GM12878 (cell line): ENCODE measurements around the gene LRFN2. TPM values are rescaled to one million over a fixed set of nuclear protein-coding genes. Genes with fewer than 3 reads are reported as not detected.

Experiments
- ATAC-seq: fragments of 200-7000 bp; cut with Tn5 transposase; 3 replicates; pipeline ENCODE4 v1.9.1; 2020; ENCODE audit warnings: mild to moderate bottlenecking, moderate library complexity
- BruUV-seq: library from RNA; stranded (reverse); fragments of 400-500 nt; replicated peaks from 2 replicates; lab custom pipeline; 2021; lab: Mats Ljungman, UMichigan
- CTCF ChIA-PET: fragments of 300-600 bp; sonication (Branson Sonifier 250); formaldehyde crosslinking; extraction: SDS; loops from one replicate; lab custom pipeline; 2021; ENCODE audit warnings: inconsistent platforms; lab: Yijun Ruan, JAX
- POLR2A ChIA-PET: fragments of 350-600 bp; formaldehyde crosslinking; extraction: SDS; loops from one replicate; lab custom pipeline; 2021; ENCODE audit warnings: inconsistent platforms; lab: Charles Lee
- RAD21 ChIA-PET: fragments of 300-600 bp; sonication (Branson Sonifier 250); formaldehyde crosslinking; loops from one replicate; lab custom pipeline; 2023; ENCODE audit warnings: antibody characterized with exemption; ENCODE audit not compliant: unreplicated experiment; lab: Charles Lee
- SMC1A ChIA-PET: fragments of 300-600 bp; sonication (Branson Sonifier 250); formaldehyde crosslinking; loops from one replicate; lab custom pipeline; 2023; ENCODE audit not compliant: unreplicated experiment, uncharacterized antibody; lab: Charles Lee
- DNase-seq: peaks from one replicate; pipeline ENCODE4 v3.0.0-alpha.2; 2011; ENCODE audit warnings: low read depth, low spot score
- FAIRE-seq: peaks from 3 replicates; lab custom pipeline; 2011; peaks lifted over from hg19 to GRCh38; lab: Jason Lieb, UNC
- H2AFZ ChIP-seq: 2 replicates; pipeline ENCODE4 v1.6.0; 2011; ENCODE audit warnings: low read depth, low read length, control low read depth; ENCODE audit not compliant: control insufficient read depth
- H3K27ac ChIP-seq: 2 replicates; pipeline ENCODE4 v1.5.1; 2011; ENCODE audit warnings: control low read depth; ENCODE audit not compliant: control insufficient read depth, insufficient read depth
- H3K27me3 ChIP-seq, 2 experiments: replicated peaks in 1 of 2; 2 replicates each; pipeline versions ENCODE4 v1.6.0 to v1.6.1; 2011; ENCODE audit warnings: low read length in 1 of 2; ENCODE audit not compliant: control insufficient read depth in 2 of 2, insufficient read depth in 2 of 2
- H3K36me3 ChIP-seq, 2 experiments: 2 replicates each; pipeline ENCODE4 v1.5.1; 2011; ENCODE audit warnings: low read length in 1 of 2; ENCODE audit not compliant: control insufficient read depth in 2 of 2, insufficient read depth in 2 of 2
- H3K4me1 ChIP-seq: 2 replicates; pipeline ENCODE4 v1.6.1; 2011; ENCODE audit warnings: mild to moderate bottlenecking, low read length, moderate library complexity, mixed read lengths; ENCODE audit not compliant: control insufficient read depth, insufficient read depth
- H3K4me2 ChIP-seq: 2 replicates; pipeline ENCODE4 v1.6.0; 2011; ENCODE audit warnings: control low read depth; ENCODE audit not compliant: control insufficient read depth, insufficient read depth
- H3K4me3 ChIP-seq: fragments of 200-600 bp; sonication (generic); 2 replicates; pipeline ENCODE4 v1.5.1; 2016
- H3K79me2 ChIP-seq: 2 replicates; pipeline ENCODE4 v1.6.0; 2011; ENCODE audit warnings: low read length; ENCODE audit not compliant: control insufficient read depth, insufficient read depth
- H3K9ac ChIP-seq: 2 replicates; pipeline ENCODE4 v1.8.0; 2011; ENCODE audit warnings: low read length, control low read depth, mixed read lengths; ENCODE audit not compliant: control insufficient read depth, insufficient read depth
- H3K9me3 ChIP-seq: replicated peaks from 3 replicates; pipeline ENCODE4 v1.5.1; 2011; ENCODE audit warnings: mild to moderate bottlenecking, low read length; ENCODE audit not compliant: control insufficient read depth, insufficient read depth
- H4K20me1 ChIP-seq: 2 replicates; pipeline ENCODE4 v1.6.0; 2011; ENCODE audit not compliant: control insufficient read depth, insufficient read depth
- ASH2L ChIP-seq: fragments of 300-600, 200-600 bp; sonication (generic); IDR thresholded peaks from 2 replicates; pipeline ENCODE4 v1.6.1; 2017; ENCODE audit warnings: low read depth, mild to moderate bottlenecking, borderline replicate concordance
- IRF4 ChIP-seq: IDR thresholded peaks from 2 replicates; pipeline ENCODE4 v1.6.1; 2011; ENCODE audit warnings: low read depth, low read length
- JUNB ChIP-seq: IDR thresholded peaks from 2 replicates; pipeline ENCODE4 v1.6.1; 2016; ENCODE audit warnings: antibody characterized with exemption, mild to moderate bottlenecking
- MEF2B ChIP-seq: fragments of 450-650 bp; IDR thresholded peaks from 2 replicates; pipeline ENCODE4 v1.6.1; 2018; ENCODE audit warnings: mild to moderate bottlenecking, moderate library complexity; ENCODE audit not compliant: partially characterized antibody, poor library complexity, severe bottlenecking
- MLLT1 ChIP-seq: fragments of 450-650 bp; IDR thresholded peaks from 2 replicates; pipeline ENCODE4 v1.6.1; 2016; ENCODE audit warnings: mild to moderate bottlenecking
- MTA2 ChIP-seq: fragments of 450-650 bp; IDR thresholded peaks from 2 replicates; pipeline ENCODE4 v1.6.1; 2016; ENCODE audit warnings: low read depth, mild to moderate bottlenecking, moderate library complexity
- MYC ChIP-seq: IDR thresholded peaks from 2 replicates; pipeline ENCODE4 v1.6.1; 2011; ENCODE audit warnings: mild to moderate bottlenecking, low read length, moderate library complexity, inconsistent platforms; ENCODE audit not compliant: insufficient read depth, insufficient replicate concordance, insufficient read length, severe bottlenecking
- TAF1 ChIP-seq: IDR thresholded peaks from 2 replicates; pipeline ENCODE4 v1.6.1; 2011; ENCODE audit warnings: mild to moderate bottlenecking, low read depth, low read length, borderline replicate concordance
- ZNF274 ChIP-seq: IDR thresholded peaks from one replicate; pipeline ENCODE4 v1.8.0; 2011; ENCODE audit not compliant: insufficient read length, insufficient read depth
- WGBS: methylation state at CpG from one replicate; pipeline ENCODE4 v1.1.6; 2016; ENCODE audit warnings: low lambda C conversion rate; ENCODE audit not compliant: insufficient replicate concordance, insufficient coverage; ENCODE audit errors: missing lambda C conversion rate; 5-methylcytosine and 5-hydroxymethylcytosine counted together
- in situ Hi-C: fragments of 300-500 bp; cut with MboI; formaldehyde crosslinking; loops from 9 replicates; pipeline ENCODE4 v1.14.3; 2018; ENCODE audit warnings: mixed read lengths
- intact Hi-C: fragments of 100-400 bp; cut with micrococcal nuclease; formaldehyde crosslinking; loops from one replicate; pipeline ENCODE4 v1.14.2; 2022; ENCODE audit not compliant: unreplicated experiment
- polyA plus RNA-seq, 11 experiments: library from polyadenylated mRNA; depleted of rRNA in 4 of 11; unstranded in 6 of 11; stranded (reverse) in 5 of 11; fragments of >200 nt; fragmentation: Nextera tagmentation in 4 of 11; fragmentation: Illumina TruSeq in 1 of 11; extraction: Ambion mirVana in 4 of 11; extraction: Trizol in 1 of 11; gene quantifications; 1 replicate in 1 of 11; 2 replicates in 10 of 11; pipeline versions ENCODE4 v1.2.1 to v1.2.3, GENCODE V29; 2011 to 2016; ENCODE audit warnings: inconsistent platforms in 2 of 11, missing spikeins in 2 of 11, low read depth in 1 of 11
- total RNA-seq, 4 experiments: library from RNA; depleted of rRNA in 3 of 4; stranded (reverse); fragments of >200 nt in 3 of 4; fragmentation: Illumina TruSeq in 1 of 4; extraction: Trizol in 1 of 4; gene quantifications; 2 replicates each; pipeline versions ENCODE4 v1.2.1 to v1.2.3, GENCODE V29; 2013 to 2021

LRFN2 gene
- total and polyA plus RNA-seq, 10 of the 15 experiments (the other 5 are each of a cell fraction or from before 2014, with no cell fraction given): not detected

GRCh38 chr6:40414617-40415016 lies 172.5 kb downstream of the LRFN2 start:
- ChIA-PET RAD21 (no interaction called here), POLR2A (no interaction called here), SMC1A (no interaction called here)
- DNase-seq (no peak), FAIRE-seq (no peak)
- Histone ChIP-seq H3K79me2 (no peaks in the 10 kb centered on the region), H3K4me2 (no peak overlapping the region), H3K9me3 (no peaks in the 10 kb centered on the region), H3K27ac (no peak overlapping the region), H3K9ac (no peak overlapping the region), H2AFZ (no peak overlapping the region), H3K4me1 (no peaks in the 10 kb centered on the region), H4K20me1 (no peaks in the 10 kb centered on the region; the same call in 1 of the 2 replicates), H3K36me3 (no peaks in the 10 kb centered on the region)
- intact Hi-C loops: no loop called here
- BruUV-seq: no TSS peak
- in situ Hi-C loops: no loop called here
- TF ChIP-seq TAF1 (no peak), MEF2B (no peak), IRF4 (no peak), JUNB (no peak), ASH2L (no peak), MYC (no peak), MLLT1 (no peak), MTA2 (no peak), ZNF274 (no peak)
- TF ChIP-seq, all 136 proteins: peak for 0
- CTCF ChIA-PET: no interaction called here
- WGBS: 37% methylated on average over 6 of the region's 6 CpGs
- Histone ChIP-seq H3K27me3 (peaks cover 5 to 6% of the 10 kb centered on the region in 2 experiments; a peak in 3 of 4 replicates), H3K4me3 (no peak overlapping the region)
- ATAC-seq: no peak
